ENCODE measurements around the gene CNKSR3. TPM values are rescaled to one million over a fixed set of nuclear protein-coding genes. Genes with fewer than 3 reads are reported as not detected.

Gene CNKSR3
- total and polyA plus RNA-seq, 2 of the 8 experiments (the other 6 are each of a cell fraction or from before 2014, with no cell fraction given): 1.2 to 6.2 TPM

DNA sequence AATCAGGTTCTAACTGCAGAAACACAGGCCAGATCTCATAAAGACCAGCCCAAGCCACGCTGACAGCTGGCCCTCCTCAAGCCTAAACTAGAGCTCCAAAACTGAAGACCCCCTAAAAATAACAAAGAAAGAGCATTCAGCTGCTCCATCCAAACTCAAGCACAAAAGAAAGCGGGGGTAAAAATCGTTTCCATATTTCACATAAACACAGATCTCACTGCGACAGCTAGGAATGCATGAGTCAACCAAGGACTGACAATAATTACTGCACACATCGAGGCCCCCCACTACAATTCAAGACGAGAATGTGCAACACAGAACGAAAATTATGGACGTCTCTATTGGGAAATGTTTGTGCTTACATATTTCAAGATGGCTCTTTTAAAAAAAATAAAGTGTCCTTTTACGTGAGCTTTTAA lies 31.1 kb downstream of the CNKSR3 start:
- Histone ChIP-seq H3K4ac (replicated peaks; ENCODE audit: insufficient read length, low read depth, low read length) (no peak overlapping the region), H3K14ac (ENCODE audit: insufficient read length) (no peak overlapping the region), H3K9me3 (ENCODE audit: insufficient read depth in 2 of 2, low read depth in 1 of 2, low read length in 1 of 2) (no peaks in the 10 kb centered on the region), H3K27me3 (replicated peaks in 1 of 4; ENCODE audit: control insufficient read depth in 3 of 4, extremely low read depth in 1 of 4, insufficient read depth in 3 of 4, low read length in 3 of 4) (no peaks in the 10 kb centered on the region), H3K79me2 (ENCODE audit: control insufficient read depth in 1 of 2, insufficient read depth in 2 of 2, low read length in 2 of 2) (peaks cover 0 to 2% of the 10 kb centered on the region in 2 experiments; a peak in 1 of 4 replicates), H4K20me1 (replicated peaks in 1 of 2; ENCODE audit: control insufficient read depth in 1 of 2, insufficient read depth in 2 of 2, low read length in 2 of 2) (no peaks in the 10 kb centered on the region), H2BK15ac (ENCODE audit: low read length) (no peak overlapping the region), H3K36me3 (ENCODE audit: control insufficient read depth in 2 of 4, insufficient read depth in 4 of 4, low read length in 3 of 4) (no peaks in the 10 kb centered on the region), H2BK5ac (ENCODE audit: low read depth, low read length) (no peak overlapping the region), H4K8ac (ENCODE audit: extremely low read depth, insufficient read depth, low read length) (no peak overlapping the region), H4K5ac (ENCODE audit: insufficient read length, low read depth, low read length) (no peak overlapping the region), H3K79me1 (ENCODE audit: low read depth, low read length) (no peaks in the 10 kb centered on the region), H3K23me2 (ENCODE audit: low read depth, low read length) (no peaks in the 10 kb centered on the region; the same call in 1 of the 2 replicates), H4K91ac (replicated peaks; ENCODE audit: insufficient read length, low read length) (no peak overlapping the region), H3K23ac (ENCODE audit: insufficient read length) (no peak overlapping the region), H2BK20ac (ENCODE audit: low read length) (no peak overlapping the region), H2BK120ac (replicated peaks; ENCODE audit: low read depth, low read length) (no peak overlapping the region), H2AK5ac (ENCODE audit: low read depth, low read length) (no peak overlapping the region), H3K9ac (replicated peaks in 1 of 4; ENCODE audit: extremely low read depth in 1 of 4, low read depth in 3 of 4, low read length in 3 of 4) (no peak overlapping the region), H3K56ac (replicated peaks; ENCODE audit: insufficient read length, low read depth, low read length) (no peak overlapping the region), H3K18ac (ENCODE audit: extremely low read depth, low read length) (no peak overlapping the region), H3K27ac (ENCODE audit: low read depth, low read length) (no peak overlapping the region), H3K4me1 (replicated peaks in 1 of 4; ENCODE audit: control insufficient read depth in 3 of 4, insufficient read depth in 4 of 4, low read length in 3 of 4) (peaks cover 0 to 6% (median 0%) of the 10 kb centered on the region in 4 experiments; a peak in 3 of 7 replicates), H3K4me2 (ENCODE audit: insufficient read depth in 1 of 2, low read depth in 2 of 2, low read length in 2 of 2) (no peak overlapping the region), H2AFZ (ENCODE audit: low read length) (no peak overlapping the region), H3K4me3 (ENCODE audit: extremely low read depth in 1 of 4, insufficient read depth in 2 of 4, low read depth in 3 of 4, low read length in 4 of 4) (no peak overlapping the region), H2BK12ac (ENCODE audit: low read depth, low read length) (no peak overlapping the region)
- DNase-seq (ENCODE audit: low read depth in 1 of 2, low spot score in 2 of 2) (no peak), FAIRE-seq (no peak)
- 90% methylated on average over 9 of the region's 9 CpGs; no CpG with 5 or more reads in 1 of the 2 experiments for WGBS, 2 experiments (ENCODE audit: extremely low coverage in 1 of 2, insufficient coverage in 1 of 2, insufficient read length in 1 of 2, insufficient replicate concordance in 2 of 2, low coverage in 1 of 2, low lambda C conversion rate in 2 of 2, missing lambda C conversion rate in 1 of 2)
- TF ChIP-seq NANOG (IDR thresholded peaks at IDR 0.05; ENCODE audit: insufficient read depth, low read depth, low read length, poor library complexity, severe bottlenecking) (no peak), CBX5 (IDR thresholded peaks at IDR 0.05; ENCODE audit: low read depth, low read length) (no peak), SUZ12 (IDR thresholded peaks at IDR 0.05; ENCODE audit: low read length) (no peak), JUND (IDR thresholded peaks at IDR 0.05; ENCODE audit: low read length) (no peak), CREB1 (IDR thresholded peaks at IDR 0.05) (no peak), SIRT6 (IDR thresholded peaks at IDR 0.05; ENCODE audit: low read length) (no peak), KDM5A (IDR thresholded peaks at IDR 0.05; ENCODE audit: low read length) (no peak), POLR2A (IDR thresholded peaks at IDR 0.05; ENCODE audit: control extremely low read depth in 1 of 2, low read depth in 2 of 2, low read length in 2 of 2) (no peak), RAD21 (IDR thresholded peaks at IDR 0.05 in 1 of 2, conservative IDR thresholded peaks at IDR 0.05 in 1 of 2; ENCODE audit: low read depth in 2 of 2, low read length in 2 of 2) (no peak), TAF7 (optimal IDR thresholded peaks at IDR 0.05; ENCODE audit: borderline replicate concordance, low read depth, low read length) (no peak), SIX5 (IDR thresholded peaks at IDR 0.05; ENCODE audit: low read depth, low read length) (no peak), CHD1 (IDR thresholded peaks at IDR 0.05; ENCODE audit: low read depth, low read length) (no peak), RXRA (IDR thresholded peaks at IDR 0.05; ENCODE audit: insufficient read depth, low read depth, low read length) (no peak), SP4 (IDR thresholded peaks at IDR 0.05; ENCODE audit: low read length) (no peak)
- TF ChIP-seq, protein P1, sequence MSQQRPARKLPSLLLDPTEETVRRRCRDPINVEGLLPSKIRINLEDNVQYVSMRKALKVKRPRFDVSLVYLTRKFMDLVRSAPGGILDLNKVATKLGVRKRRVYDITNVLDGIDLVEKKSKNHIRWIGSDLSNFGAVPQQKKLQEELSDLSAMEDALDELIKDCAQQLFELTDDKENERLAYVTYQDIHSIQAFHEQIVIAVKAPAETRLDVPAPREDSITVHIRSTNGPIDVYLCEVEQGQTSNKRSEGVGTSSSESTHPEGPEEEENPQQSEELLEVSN (IDR thresholded peaks at IDR 0.05): no peak
- ChIA-PET CTCF (ENCODE audit: partially characterized antibody) (interaction anchor here (0.9 to 2.9 kb wide), 4 partner anchors 14 to 196 kb away, joined by 4 to 11 read pairs (median 6); no protein-coding TSS in a partner anchor), POLR2A (ENCODE audit: partially characterized antibody) (no interaction called here)
